SU-DHL-6 (cell line): Measurements from ENCODE around the gene LRRC26.

ENCODE experiments used
- EZH2phosphoT487 ChIP-seq: fragments of 200-600 bp; sonication (generic), shearing (Covaris generic); conservative IDR thresholded peaks from 2 replicates; pipeline ENCODE4 v1.6.1; 2018; ENCODE audit warnings: mild to moderate bottlenecking, antibody characterized with exemption, low read length, moderate library complexity, mixed read lengths
- TF ChIP-seq, protein P1 (sequence below): fragments of 200-600 bp; sonication (generic); IDR thresholded peaks from one replicate; pipeline ENCODE4 v1.5.1; 2017; ENCODE audit warnings: antibody characterized with exemption, mild to moderate bottlenecking, low read length, moderate library complexity; ENCODE audit not compliant: insufficient read depth, poor library complexity, severe bottlenecking

DNA sequence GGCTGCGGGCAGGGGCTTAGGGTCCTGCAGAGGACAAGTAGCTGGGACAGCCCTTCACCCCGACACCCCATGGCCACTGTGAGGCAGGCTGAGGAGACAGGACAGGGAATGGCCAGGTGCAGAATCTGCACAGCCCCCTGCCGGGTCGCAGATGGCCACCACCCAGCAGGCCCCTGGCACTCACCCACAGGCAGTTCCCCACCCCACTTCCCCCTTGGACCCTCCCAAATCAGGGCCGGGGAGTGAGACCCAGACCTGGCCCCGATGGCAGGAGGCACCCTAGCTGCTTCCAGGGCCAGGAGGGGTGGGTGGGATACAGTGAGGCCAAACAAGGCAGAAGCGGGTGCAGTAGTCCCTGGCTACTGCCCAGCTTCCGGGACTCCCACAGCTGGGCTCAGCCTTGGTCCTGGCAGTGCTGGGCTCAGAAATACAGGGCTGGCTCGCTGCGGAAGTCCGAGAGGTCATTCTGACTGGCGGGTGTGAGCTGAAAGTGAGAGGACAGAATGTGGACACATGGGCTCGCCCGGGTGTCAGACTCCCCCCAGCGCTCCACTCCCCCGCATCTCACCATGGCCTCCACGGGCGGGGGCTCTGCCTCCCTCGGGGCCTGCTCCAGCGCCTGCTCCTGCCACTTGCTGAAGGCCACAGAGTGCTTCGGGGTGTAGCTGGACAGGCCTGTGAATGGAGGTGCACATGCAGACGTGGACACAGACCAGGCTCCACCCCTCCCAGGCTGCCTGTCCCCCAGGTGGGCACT lies 22.0 kb upstream of the LRRC26 start:
- TF ChIP-seq, protein P1, sequence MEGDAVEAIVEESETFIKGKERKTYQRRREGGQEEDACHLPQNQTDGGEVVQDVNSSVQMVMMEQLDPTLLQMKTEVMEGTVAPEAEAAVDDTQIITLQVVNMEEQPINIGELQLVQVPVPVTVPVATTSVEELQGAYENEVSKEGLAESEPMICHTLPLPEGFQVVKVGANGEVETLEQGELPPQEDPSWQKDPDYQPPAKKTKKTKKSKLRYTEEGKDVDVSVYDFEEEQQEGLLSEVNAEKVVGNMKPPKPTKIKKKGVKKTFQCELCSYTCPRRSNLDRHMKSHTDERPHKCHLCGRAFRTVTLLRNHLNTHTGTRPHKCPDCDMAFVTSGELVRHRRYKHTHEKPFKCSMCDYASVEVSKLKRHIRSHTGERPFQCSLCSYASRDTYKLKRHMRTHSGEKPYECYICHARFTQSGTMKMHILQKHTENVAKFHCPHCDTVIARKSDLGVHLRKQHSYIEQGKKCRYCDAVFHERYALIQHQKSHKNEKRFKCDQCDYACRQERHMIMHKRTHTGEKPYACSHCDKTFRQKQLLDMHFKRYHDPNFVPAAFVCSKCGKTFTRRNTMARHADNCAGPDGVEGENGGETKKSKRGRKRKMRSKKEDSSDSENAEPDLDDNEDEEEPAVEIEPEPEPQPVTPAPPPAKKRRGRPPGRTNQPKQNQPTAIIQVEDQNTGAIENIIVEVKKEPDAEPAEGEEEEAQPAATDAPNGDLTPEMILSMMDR = no peak
- no peak for TF ChIP-seq EZH2phosphoT487
